GM15510 (cell line): ENCODE results near the gene TMEM178B.

Source experiments
- POLR2A ChIP-seq: IDR thresholded peaks from 3 replicates; pipeline ENCODE4 v1.6.1; 2011; ENCODE audit warnings: borderline replicate concordance; ENCODE audit not compliant: insufficient read length; ENCODE audit errors: extremely low read depth

Gene TMEM178B

DNA sequence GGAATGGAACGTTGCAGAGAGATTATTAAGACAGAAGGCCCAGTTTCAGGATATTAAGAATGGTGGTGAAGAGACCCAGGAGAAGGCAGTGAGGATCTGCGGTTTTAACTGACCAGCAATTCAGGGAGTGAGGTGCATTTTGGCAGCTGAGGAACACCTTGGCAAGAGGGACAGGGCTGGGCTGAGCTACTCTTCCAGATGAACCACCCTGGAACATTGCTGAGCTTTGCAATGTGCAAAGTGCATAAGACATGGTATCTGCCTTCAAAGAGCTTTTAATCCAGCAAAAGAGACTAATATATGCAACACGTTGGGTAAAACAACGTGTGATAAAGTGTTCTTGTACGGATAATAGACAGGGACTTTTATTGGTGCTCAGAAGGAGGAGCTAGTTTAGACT lies 296.3 kb downstream of the TMEM178B start:
- no peak for TF ChIP-seq POLR2A

- no peak for TF ChIP-seq POLR2A
These were observed 296.8 kb downstream of the TMEM178B start for GRCh38 chr7:141370650-141371049.

- no peak for TF ChIP-seq POLR2A
These were observed 300.6 kb downstream of the TMEM178B start for GRCh38 chr7:141374425-141374824.

DNA sequence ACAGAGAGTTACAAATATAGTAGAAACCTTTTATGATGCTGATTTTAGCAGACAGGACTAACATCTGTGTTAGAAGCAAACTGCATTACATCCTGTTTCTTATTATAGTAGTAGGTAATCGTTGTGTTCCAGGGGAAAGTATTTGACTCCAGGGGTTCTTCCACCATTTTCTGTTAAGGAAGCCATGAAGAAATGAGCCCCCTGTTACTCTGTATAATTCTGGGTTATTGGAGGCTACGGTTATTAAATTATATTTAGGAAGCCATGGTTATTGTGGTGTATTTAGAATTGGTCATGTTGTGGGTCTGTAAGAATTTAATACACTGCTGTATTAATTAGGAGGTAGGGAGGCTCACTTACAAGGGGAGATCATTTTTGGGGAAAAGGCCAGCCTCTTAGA lies 301.6 kb downstream of the TMEM178B start:
- no peak for TF ChIP-seq POLR2A

DNA sequence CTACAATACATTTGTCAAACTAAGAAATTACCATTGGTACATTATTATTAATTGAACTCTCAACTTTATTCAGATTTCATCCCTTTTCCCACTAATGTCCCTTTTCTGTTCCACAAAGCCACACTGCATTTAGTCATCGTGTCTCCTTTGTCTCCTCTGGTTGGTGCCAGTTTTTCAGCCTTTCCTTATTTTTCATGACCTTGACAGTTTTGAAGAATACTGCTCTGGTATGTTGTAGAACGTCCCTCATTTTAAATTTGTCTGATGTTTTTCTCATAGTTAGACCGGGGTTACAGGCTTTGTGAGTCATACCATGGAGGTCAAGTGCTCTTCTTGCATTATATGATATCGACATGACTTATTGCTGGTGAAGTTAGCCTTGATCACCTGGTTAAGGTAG lies 304.0 kb downstream of the TMEM178B start:
- TF ChIP-seq POLR2A, result no peak

GRCh38 chr7:141378405-141378804 lies 304.5 kb downstream of the TMEM178B start:
- TF ChIP-seq POLR2A, result no peak

GRCh38 chr7:141381794-141382427 lies 308.0 kb downstream of the TMEM178B start:
- TF ChIP-seq POLR2A, result no peak

DNA sequence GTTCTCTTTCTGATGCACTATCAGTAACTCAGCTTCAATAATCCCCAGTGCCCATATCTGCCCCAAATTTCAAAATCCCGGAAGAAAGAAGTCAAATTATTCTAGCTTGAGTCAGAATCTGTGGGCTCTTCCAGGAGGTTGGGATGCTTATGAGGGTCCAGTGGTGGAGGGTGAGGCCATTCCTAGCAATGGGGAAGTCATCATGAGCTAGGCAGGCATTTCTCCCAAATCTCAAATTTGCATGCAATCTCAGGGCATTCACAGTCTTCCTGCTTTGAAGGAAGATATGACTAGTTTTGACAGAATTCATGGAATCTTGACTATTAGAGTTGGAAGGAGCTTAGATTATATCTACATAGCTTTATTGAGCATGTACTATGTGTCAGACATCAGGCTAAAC lies 313.0 kb downstream of the TMEM178B start:
- TF ChIP-seq POLR2A, result no peak

DNA sequence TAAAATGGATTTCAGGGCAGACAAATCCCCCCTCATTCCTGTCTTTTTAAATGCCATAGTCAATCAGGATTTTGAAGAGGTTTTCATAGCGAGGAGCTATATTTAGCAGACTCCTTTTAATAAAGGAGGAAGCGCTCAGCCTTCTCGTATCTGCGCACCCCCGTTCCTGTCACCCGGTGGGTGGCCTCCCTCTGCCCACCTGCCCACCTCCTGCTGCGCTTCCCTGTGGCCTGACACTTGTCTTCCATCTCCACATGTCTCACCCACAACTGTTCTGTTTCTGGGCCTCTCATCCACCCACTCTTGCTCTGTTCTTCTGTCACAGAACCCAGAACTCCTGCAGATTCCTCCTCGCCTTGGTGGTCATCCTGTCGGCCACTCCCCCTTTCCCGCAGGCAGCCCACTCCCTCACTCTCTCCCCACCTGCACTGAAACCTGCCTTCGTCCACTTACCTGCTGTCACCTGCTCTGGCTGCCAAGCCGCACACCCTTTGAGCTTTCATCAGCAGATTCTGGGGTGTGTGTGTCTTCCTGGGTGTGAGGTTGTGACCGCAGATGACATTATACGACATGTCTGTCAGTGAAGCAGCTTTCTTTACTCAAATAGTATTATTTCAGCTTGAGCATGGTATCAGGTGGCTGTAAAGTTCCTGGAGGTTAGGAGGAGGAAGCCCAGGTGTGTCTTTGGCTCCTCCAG lies 313.8 kb downstream of the TMEM178B start:
- no peak for TF ChIP-seq POLR2A

- no peak for TF ChIP-seq POLR2A
These were observed 315.4 kb downstream of the TMEM178B start for GRCh38 chr7:141389140-141389796.

- TF ChIP-seq POLR2A, result no peak
These were observed 316.5 kb downstream of the TMEM178B start for GRCh38 chr7:141390339-141390738.

DNA sequence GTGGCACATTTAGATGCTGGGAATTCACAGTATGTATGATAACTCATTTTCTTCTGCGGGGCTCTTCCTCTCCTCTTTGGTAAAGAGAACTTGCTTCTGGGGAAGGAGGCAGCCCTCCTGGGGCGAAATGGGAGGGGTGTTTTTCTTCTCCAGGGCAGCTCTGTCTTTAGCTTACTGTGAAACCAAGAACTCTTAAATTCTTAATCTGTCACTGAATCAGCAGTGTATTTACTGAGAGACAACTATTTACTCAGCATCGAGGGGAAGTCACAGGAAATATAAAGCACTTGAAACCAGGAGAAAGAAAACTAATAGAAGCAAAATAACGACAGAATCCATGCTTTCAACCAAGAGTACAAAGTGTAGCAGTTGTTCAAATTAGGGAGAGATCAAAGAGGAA lies 319.2 kb downstream of the TMEM178B start:
- no peak for TF ChIP-seq POLR2A

DNA sequence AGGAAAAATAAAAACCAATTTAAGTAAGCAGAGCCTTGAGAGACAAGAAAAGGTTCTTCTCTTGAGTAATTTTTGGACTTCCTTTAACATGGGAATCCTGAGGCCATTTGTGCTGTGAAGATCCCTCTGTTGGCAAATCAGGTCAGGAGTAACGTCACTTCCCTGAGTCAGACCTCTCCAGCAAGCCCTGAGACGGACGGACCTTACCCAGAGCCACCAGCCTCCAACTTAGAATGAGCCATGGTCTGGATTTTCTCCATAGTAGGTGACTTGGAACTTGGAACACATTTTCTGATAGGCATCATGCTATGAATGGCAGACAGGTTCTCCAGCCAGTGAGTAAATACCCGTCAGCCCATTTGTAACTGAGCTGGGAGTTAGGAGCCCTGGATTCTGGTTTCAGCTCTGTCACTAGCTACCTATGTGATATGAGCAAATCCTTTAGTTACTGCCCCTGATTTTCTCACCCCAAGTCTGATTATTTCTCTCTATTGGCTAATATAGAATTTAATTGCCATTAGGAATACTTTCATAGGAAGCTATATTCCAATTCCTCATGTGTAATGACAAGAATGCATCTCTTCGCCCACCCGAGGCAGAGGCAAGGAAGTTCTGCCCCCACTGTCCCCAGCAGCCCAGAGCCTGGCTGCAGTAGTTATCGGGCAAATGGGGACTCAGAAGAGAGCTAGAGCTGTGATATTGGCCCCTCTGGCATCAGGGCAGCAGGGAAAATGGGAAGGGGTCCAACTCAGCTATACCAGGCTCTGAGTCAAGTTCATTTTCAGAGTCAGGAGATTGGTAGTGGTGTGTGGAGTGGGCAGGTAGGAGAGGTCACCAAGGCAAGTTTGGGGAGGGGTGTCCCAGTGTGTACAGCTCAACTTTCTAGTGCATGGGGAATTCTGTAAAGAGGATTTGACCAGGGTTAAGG lies 323.6 kb downstream of the TMEM178B start:
- no peak for TF ChIP-seq POLR2A

DNA sequence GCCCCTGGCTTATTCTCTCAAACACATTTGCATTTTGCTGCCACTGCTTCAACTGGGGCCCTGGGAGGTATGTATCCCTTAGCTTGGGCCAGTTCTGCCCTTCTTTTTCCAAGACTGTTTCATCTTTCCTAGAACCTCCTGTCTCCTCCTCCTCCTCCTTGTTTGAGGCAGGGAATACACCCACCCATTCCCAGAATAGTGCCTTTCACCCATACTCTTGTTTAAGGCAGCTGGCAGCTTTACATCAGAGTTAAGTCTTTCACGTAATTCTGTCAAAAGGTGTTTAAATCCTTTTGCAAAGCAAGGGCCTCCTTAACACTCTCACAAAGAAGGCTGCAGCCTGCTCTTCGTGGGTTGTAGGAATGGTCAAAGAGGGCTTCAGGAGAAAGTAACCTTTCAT lies 326.5 kb downstream of the TMEM178B start:
- no peak for TF ChIP-seq POLR2A
